Measurements from ENCODE around the gene PUS7. TPM values are rescaled to one million over a fixed set of nuclear protein-coding genes. Genes with fewer than 3 reads are reported as not detected.
"Not testable (repeated sequence)": the region's sequence is repeated elsewhere in the genome, so short reads cannot be mapped to it uniquely, and the experiment has no call there.

PUS7 gene
- total RNA-seq, 1 donor from 2014 or later, result 8.4 TPM

DNA sequence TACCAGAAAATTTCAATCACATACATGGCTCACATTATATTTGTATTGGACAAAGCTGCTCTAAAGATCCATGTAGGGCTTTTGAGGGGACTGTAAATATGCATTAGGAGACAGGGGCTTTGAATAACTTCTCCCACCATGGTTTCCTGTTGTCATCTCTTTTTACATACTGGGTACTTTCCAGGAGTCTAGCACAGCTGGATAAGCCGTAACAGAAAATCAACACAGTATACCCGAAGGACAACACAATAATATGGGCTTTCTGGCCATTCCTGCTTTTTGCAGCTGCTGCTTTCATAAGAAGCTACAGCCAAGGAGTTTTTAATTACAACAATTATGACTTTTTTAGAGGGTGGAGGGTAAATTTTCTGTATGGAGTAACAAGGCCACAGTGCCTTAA lies 70.0 kb downstream of the PUS7 start:
- no peaks in the 10 kb centered on the region for H3K27me3 ChIP-seq (ENCODE audit: low read depth)
- TF ChIP-seq CTCF (IDR thresholded peaks at IDR 0.05), result no peak
- H3K9me3 ChIP-seq, result no peaks in the 10 kb centered on the region
- H3K4me1 ChIP-seq, result no peaks in the 10 kb centered on the region
- H3K4me3 ChIP-seq, result no peak overlapping the region
- intact Hi-C loops (cut with DNase I), result no loop called here
- no peak overlapping the region for H3K27ac ChIP-seq
- ATAC-seq, result no peak
- DNase-seq, result no peak
- peaks cover 4% of the 10 kb centered on the region for H3K36me3 ChIP-seq

DNA sequence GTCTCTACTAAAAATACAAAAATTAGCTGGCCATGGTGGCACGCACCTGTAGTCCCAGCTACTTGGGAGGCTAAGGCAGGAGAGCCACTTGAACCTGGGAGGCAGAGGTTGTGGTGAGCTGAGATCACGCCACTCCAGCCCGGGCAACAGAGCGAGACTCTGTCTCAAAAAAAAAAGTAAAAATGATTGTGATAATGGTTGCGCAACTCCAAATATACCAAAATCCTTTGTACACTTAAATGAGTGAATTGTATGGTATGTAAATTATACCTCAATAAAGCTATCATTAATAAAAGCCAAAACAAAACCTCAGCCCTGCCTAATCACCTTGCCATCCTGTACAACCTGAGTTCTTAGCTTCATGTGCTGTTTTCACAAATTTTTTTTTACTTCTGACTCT lies 71.2 kb downstream of the PUS7 start:
- H3K4me3 ChIP-seq; DNase-seq; H3K9me3 ChIP-seq; intact Hi-C loops (cut with DNase I); H3K4me1 ChIP-seq; H3K27me3 ChIP-seq (ENCODE audit: low read depth); H3K27ac ChIP-seq; H3K36me3 ChIP-seq; ATAC-seq: not testable (repeated sequence)

GRCh38 chr7:105450177-105450861 lies 71.8 kb downstream of the PUS7 start:
- TF ChIP-seq CTCF (IDR thresholded peaks at IDR 0.05), result no peak
- Histone ChIP-seq H3K36me3 (no peaks in the 10 kb centered on the region), H3K27me3 (ENCODE audit: low read depth) (no peaks in the 10 kb centered on the region), H3K4me3 (no peak overlapping the region), H3K27ac (no peak overlapping the region), H3K4me1 (no peaks in the 10 kb centered on the region), H3K9me3 (no peaks in the 10 kb centered on the region)
- intact Hi-C loops (cut with DNase I), result no loop called here
- ATAC-seq, result no peak
- DNase-seq, result no peak

DNA sequence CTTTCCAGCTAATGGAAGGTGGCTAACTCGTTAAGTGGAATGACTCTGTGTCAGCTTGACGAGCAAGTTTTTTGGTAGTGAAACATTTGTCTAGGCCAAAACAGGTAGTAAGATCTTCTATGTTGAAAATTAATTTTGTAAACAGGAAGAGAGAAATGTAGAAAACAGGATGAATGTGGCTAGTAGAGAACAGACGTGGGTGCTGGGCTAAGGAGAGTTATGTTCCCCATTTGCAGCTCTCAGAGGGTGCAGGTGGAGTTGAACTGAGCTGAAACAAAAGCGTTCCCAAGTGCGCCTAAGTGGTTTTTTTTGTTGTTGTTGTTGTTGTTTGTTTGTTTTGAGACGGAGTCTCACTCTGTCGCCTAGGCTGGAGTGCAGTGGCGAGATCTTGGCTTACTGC lies 73.9 kb downstream of the PUS7 start:
- no peak for TF ChIP-seq CTCF (IDR thresholded peaks at IDR 0.05)
- intact Hi-C loops (cut with DNase I), result no loop called here
- Histone ChIP-seq H3K27me3 (ENCODE audit: low read depth) (no peaks in the 10 kb centered on the region), H3K36me3 (no peaks in the 10 kb centered on the region), H3K4me3 (no peak overlapping the region), H3K27ac (no peak overlapping the region), H3K4me1 (no peaks in the 10 kb centered on the region), H3K9me3 (no peaks in the 10 kb centered on the region)
- peak in 1 of 2 donors; percentile 47 for ATAC-seq
- no peak for DNase-seq

DNA sequence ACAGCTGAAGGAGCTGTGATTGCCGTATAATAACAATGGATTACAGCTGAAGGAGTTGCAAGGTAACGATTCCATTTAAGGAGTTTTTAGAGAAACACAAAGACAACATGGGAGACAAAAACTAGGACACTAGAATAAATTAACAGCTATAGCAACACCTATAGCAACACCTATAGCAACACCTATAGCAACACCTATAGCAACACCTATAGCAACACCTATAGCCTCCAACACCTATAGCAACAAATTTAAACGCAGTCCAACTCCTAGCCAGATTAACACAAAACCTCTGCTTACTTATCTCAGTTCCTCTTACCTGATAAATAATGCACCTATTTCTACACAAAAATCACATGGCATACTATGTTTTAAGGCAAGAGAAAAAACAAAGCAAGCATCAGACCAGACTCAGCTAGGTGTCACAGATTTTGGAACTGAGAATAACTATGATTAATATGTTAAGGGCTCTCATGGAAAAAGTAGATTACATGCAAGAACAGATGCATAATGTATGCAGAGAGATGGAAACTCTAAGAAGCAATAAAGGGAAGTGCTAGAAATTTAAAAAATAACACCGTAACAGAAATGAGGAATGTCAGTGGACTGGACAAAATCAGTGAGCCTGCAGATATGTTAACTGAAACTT lies 77.6 kb downstream of the PUS7 start:
- TF ChIP-seq CTCF (IDR thresholded peaks at IDR 0.05), result no peak
- DNase-seq, result no peak

DNA sequence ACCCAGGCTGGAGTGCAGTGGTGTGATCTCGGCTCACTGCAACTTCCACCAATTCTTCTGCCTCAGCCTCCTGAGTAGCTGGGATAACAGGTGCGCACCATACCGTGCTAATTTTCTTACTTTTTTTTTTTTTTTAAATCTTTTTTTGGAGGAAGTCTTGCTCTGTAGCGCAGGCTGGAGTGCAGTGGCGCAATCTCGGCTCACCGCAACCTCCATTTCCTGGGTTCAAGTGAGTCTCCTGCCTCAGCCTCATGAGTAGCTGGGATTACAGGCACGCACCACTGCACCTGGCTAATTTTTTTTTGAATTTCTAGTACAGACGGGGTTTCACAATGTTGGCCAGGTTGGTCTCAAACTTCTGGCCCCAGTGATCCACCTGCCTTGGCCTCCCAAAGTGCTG lies 79.9 kb downstream of the PUS7 start:
- H3K36me3 ChIP-seq; intact Hi-C loops (cut with DNase I); H3K4me1 ChIP-seq; H3K4me3 ChIP-seq; ATAC-seq; H3K27ac ChIP-seq; DNase-seq; H3K9me3 ChIP-seq; H3K27me3 ChIP-seq (ENCODE audit: low read depth): not testable (repeated sequence)

More for the DNA sequence above, 77.6 kb downstream of the PUS7 start:
- ATAC-seq, result no peak
- no peaks in the 10 kb centered on the region for H3K9me3 ChIP-seq
- intact Hi-C loops (cut with DNase I), result no loop called here
- no peaks in the 10 kb centered on the region for H3K36me3 ChIP-seq
- no peak overlapping the region for H3K4me3 ChIP-seq
- no peaks in the 10 kb centered on the region for H3K27me3 ChIP-seq (ENCODE audit: low read depth)
- H3K4me1 ChIP-seq, result no peaks in the 10 kb centered on the region
- no peak overlapping the region for H3K27ac ChIP-seq

Data from lower lobe of right lung (tissue), 2 donors.